HG03108 (cell line): ENCODE results near the gene ACOT13.
"Not testable (repeated sequence)": the region's sequence is repeated elsewhere in the genome, so short reads cannot be mapped to it uniquely, and the experiment has no call there.

Experiments used
- ATAC-seq: cut with Tn5 transposase; IDR thresholded peaks from one replicate; pipeline ENCODE4 v1.9.1; 2021; ENCODE audit warnings: moderate library complexity; ENCODE audit not compliant: unreplicated experiment

ACOT13 gene

GRCh38 chr6:24661759-24662158 is 5.1 kb upstream of the ACOT13 start:
- not testable (repeated sequence) for ATAC-seq

- ATAC-seq = no peak
These were observed 4.6 kb upstream of the ACOT13 start for GRCh38 chr6:24662236-24662635.

- no peak for ATAC-seq
These were observed 3.7 kb upstream of the ACOT13 start for GRCh38 chr6:24663189-24663588.

- no peak for ATAC-seq
These were observed 2.6 kb upstream of the ACOT13 start for GRCh38 chr6:24664046-24664987.

- peak; percentile 38 for ATAC-seq
These were observed 708 bp upstream of the ACOT13 start for GRCh38 chr6:24666097-24666640.

- ATAC-seq = no peak
These were observed 514 bp downstream of the ACOT13 start for GRCh38 chr6:24667378-24667803.

- not testable (repeated sequence) for ATAC-seq
These were observed 1.5 kb downstream of the ACOT13 start for GRCh38 chr6:24668066-24668996.

GRCh38 chr6:24668997-24669361 is 2.1 kb downstream of the ACOT13 start:
- no peak for ATAC-seq

- not testable (repeated sequence) for ATAC-seq
These were observed 3.6 kb downstream of the ACOT13 start for GRCh38 chr6:24670492-24670891.

- not testable (repeated sequence) for ATAC-seq
These were observed 4.2 kb downstream of the ACOT13 start for GRCh38 chr6:24671077-24671476.

GRCh38 chr6:24672620-24673182 is 5.8 kb downstream of the ACOT13 start:
- ATAC-seq = no peak

- ATAC-seq = no peak
These were observed 6.7 kb downstream of the ACOT13 start for GRCh38 chr6:24673625-24674024.

GRCh38 chr6:24678792-24679352 is 12.0 kb downstream of the ACOT13 start:
- ATAC-seq = not testable (repeated sequence)

- no peak for ATAC-seq
These were observed 13.7 kb downstream of the ACOT13 start for GRCh38 chr6:24680582-24680981.

GRCh38 chr6:24683297-24684296 is 16.7 kb downstream of the ACOT13 start:
- no peak for ATAC-seq

GRCh38 chr6:24686408-24686807 is 19.5 kb downstream of the ACOT13 start:
- no peak for ATAC-seq

GRCh38 chr6:24686946-24687345 is 20.1 kb downstream of the ACOT13 start:
- ATAC-seq = no peak

- no peak for ATAC-seq
These were observed 23.1 kb downstream of the ACOT13 start for GRCh38 chr6:24689964-24690363.

GRCh38 chr6:24690593-24690992 is 23.7 kb downstream of the ACOT13 start:
- no peak for ATAC-seq
